ENCODE data around the gene WDR72. TPM values are rescaled to one million over a fixed set of nuclear protein-coding genes. Genes with fewer than 3 reads are reported as not detected.

Gene WDR72
- total RNA-seq, 2 experiments from 2014 or later: not detected

GRCh38 chr15:53506370-53506769 is 253.1 kb downstream of the WDR72 start:
- no peak for ATAC-seq
- no peaks in the 10 kb centered on the region for H3K36me3 Mint-ChIP-seq (ENCODE audit: low read depth)
- POLR2A ChIA-PET: no interaction called here

GRCh38 chr15:53498996-53499395 is 260.5 kb downstream of the WDR72 start:
- H3K27me3 Mint-ChIP-seq (ENCODE audit: low read depth): no peaks in the 10 kb centered on the region
- POLR2A ChIA-PET: no interaction called here
- no peaks in the 10 kb centered on the region for H3K4me1 Mint-ChIP-seq (ENCODE audit: low read depth)
- no peaks in the 10 kb centered on the region for H3K36me3 Mint-ChIP-seq (ENCODE audit: low read depth)
- ATAC-seq (no peak), DNase-seq (no peak)
- CTCF ChIA-PET: no interaction called here
- no peak overlapping the region for H3K27ac Mint-ChIP-seq
- H3K9me3 Mint-ChIP-seq (ENCODE audit: insufficient read depth): no peaks in the 10 kb centered on the region
- no peak overlapping the region for H3K4me3 Mint-ChIP-seq

More at GRCh38 chr15:53506370-53506769, 253.1 kb downstream of the WDR72 start:
- DNase-seq: no peak
- Mint-ChIP-seq H3K9me3 (ENCODE audit: insufficient read depth) (no peaks in the 10 kb centered on the region), H3K27me3 (ENCODE audit: low read depth) (no peaks in the 10 kb centered on the region), H3K4me3 (no peak overlapping the region), H3K4me1 (ENCODE audit: low read depth) (no peaks in the 10 kb centered on the region), H3K27ac (no peak overlapping the region)
- CTCF ChIA-PET: no interaction called here

- Mint-ChIP-seq H3K4me3 (no peak overlapping the region), H3K36me3 (ENCODE audit: low read depth) (no peaks in the 10 kb centered on the region), H3K4me1 (ENCODE audit: low read depth) (no peaks in the 10 kb centered on the region), H3K9me3 (ENCODE audit: insufficient read depth) (no peaks in the 10 kb centered on the region), H3K27ac (no peak overlapping the region), H3K27me3 (ENCODE audit: low read depth) (no peaks in the 10 kb centered on the region)
- ATAC-seq (no peak), DNase-seq (no peak)
- POLR2A ChIA-PET: no interaction called here
- CTCF ChIA-PET: no interaction called here
Measured at GRCh38 chr15:53490341-53490740, 269.1 kb downstream of the WDR72 start.

- no peaks in the 10 kb centered on the region for H3K36me3 Mint-ChIP-seq (ENCODE audit: low read depth)
- no peaks in the 10 kb centered on the region for H3K4me1 Mint-ChIP-seq (ENCODE audit: low read depth)
- no peaks in the 10 kb centered on the region for H3K27me3 Mint-ChIP-seq (ENCODE audit: low read depth)
- H3K27ac Mint-ChIP-seq: no peak overlapping the region
- H3K4me3 Mint-ChIP-seq: no peak overlapping the region
- no peaks in the 10 kb centered on the region for H3K9me3 Mint-ChIP-seq (ENCODE audit: insufficient read depth)
- ATAC-seq (no peak), DNase-seq (no peak)
- ChIA-PET POLR2A (no interaction called here), CTCF (no interaction called here)
Measured at GRCh38 chr15:53482055-53482454, 277.4 kb downstream of the WDR72 start.

GRCh38 chr15:53477981-53478766 is 281.3 kb downstream of the WDR72 start:
- DNase-seq (no peak), ATAC-seq (no peak)
- ChIA-PET CTCF (no interaction called here), POLR2A (no interaction called here)
- Mint-ChIP-seq H3K27ac (no peak overlapping the region), H3K4me1 (ENCODE audit: low read depth) (no peaks in the 10 kb centered on the region), H3K27me3 (ENCODE audit: low read depth) (no peaks in the 10 kb centered on the region), H3K4me3 (no peak overlapping the region), H3K9me3 (ENCODE audit: insufficient read depth) (no peaks in the 10 kb centered on the region), H3K36me3 (ENCODE audit: low read depth) (no peaks in the 10 kb centered on the region)

- Mint-ChIP-seq H3K4me1 (ENCODE audit: low read depth) (no peaks in the 10 kb centered on the region), H3K9me3 (ENCODE audit: insufficient read depth) (no peaks in the 10 kb centered on the region), H3K36me3 (ENCODE audit: low read depth) (no peaks in the 10 kb centered on the region), H3K27ac (no peak overlapping the region), H3K27me3 (ENCODE audit: low read depth) (no peaks in the 10 kb centered on the region), H3K4me3 (no peak overlapping the region)
- POLR2A ChIA-PET: no interaction called here
- DNase-seq: no peak
- CTCF ChIA-PET: no interaction called here
- ATAC-seq: no peak
Measured at GRCh38 chr15:53473886-53474285, 285.6 kb downstream of the WDR72 start.

GRCh38 chr15:53473435-53473834 is 286.0 kb downstream of the WDR72 start:
- Mint-ChIP-seq H3K27me3 (ENCODE audit: low read depth) (no peaks in the 10 kb centered on the region), H3K9me3 (ENCODE audit: insufficient read depth) (no peaks in the 10 kb centered on the region), H3K36me3 (ENCODE audit: low read depth) (no peaks in the 10 kb centered on the region), H3K4me3 (no peak overlapping the region), H3K4me1 (ENCODE audit: low read depth) (no peaks in the 10 kb centered on the region), H3K27ac (no peak overlapping the region)
- ChIA-PET CTCF (no interaction called here), POLR2A (no interaction called here)
- ATAC-seq (no peak), DNase-seq (no peak)

- DNase-seq: no peak
- no peak for ATAC-seq
- Mint-ChIP-seq H3K9me3 (ENCODE audit: insufficient read depth) (no peaks in the 10 kb centered on the region), H3K4me1 (ENCODE audit: low read depth) (no peaks in the 10 kb centered on the region), H3K27me3 (ENCODE audit: low read depth) (no peaks in the 10 kb centered on the region), H3K27ac (no peak overlapping the region), H3K4me3 (no peak overlapping the region), H3K36me3 (ENCODE audit: low read depth) (no peaks in the 10 kb centered on the region)
- POLR2A ChIA-PET: no interaction called here
- CTCF ChIA-PET: no interaction called here
Measured at GRCh38 chr15:53472883-53473282, 286.6 kb downstream of the WDR72 start.

- ATAC-seq (no peak), DNase-seq (no peak)
- POLR2A ChIA-PET: no interaction called here
- no peaks in the 10 kb centered on the region for H3K36me3 Mint-ChIP-seq (ENCODE audit: low read depth)
- no peaks in the 10 kb centered on the region for H3K27me3 Mint-ChIP-seq (ENCODE audit: low read depth)
- no peak overlapping the region for H3K27ac Mint-ChIP-seq
- no peaks in the 10 kb centered on the region for H3K9me3 Mint-ChIP-seq (ENCODE audit: insufficient read depth)
- CTCF ChIA-PET: no interaction called here
- no peaks in the 10 kb centered on the region for H3K4me1 Mint-ChIP-seq (ENCODE audit: low read depth)
- no peak overlapping the region for H3K4me3 Mint-ChIP-seq
Measured at GRCh38 chr15:53472210-53472609, 287.3 kb downstream of the WDR72 start.

GRCh38 chr15:53470743-53471142 is 288.7 kb downstream of the WDR72 start:
- no peaks in the 10 kb centered on the region for H3K4me1 Mint-ChIP-seq (ENCODE audit: low read depth)
- H3K27ac Mint-ChIP-seq: no peak overlapping the region
- H3K36me3 Mint-ChIP-seq (ENCODE audit: low read depth): no peaks in the 10 kb centered on the region
- ATAC-seq (no peak), DNase-seq (no peak)
- CTCF ChIA-PET: no interaction called here
- H3K4me3 Mint-ChIP-seq: no peak overlapping the region
- POLR2A ChIA-PET: no interaction called here
- no peaks in the 10 kb centered on the region for H3K27me3 Mint-ChIP-seq (ENCODE audit: low read depth)
- H3K9me3 Mint-ChIP-seq (ENCODE audit: insufficient read depth): no peaks in the 10 kb centered on the region

GRCh38 chr15:53469422-53469821 is 290.0 kb downstream of the WDR72 start:
- H3K36me3 Mint-ChIP-seq (ENCODE audit: low read depth): no peaks in the 10 kb centered on the region
- no peak for DNase-seq
- ATAC-seq: no peak
- no peaks in the 10 kb centered on the region for H3K27me3 Mint-ChIP-seq (ENCODE audit: low read depth)
- ChIA-PET POLR2A (no interaction called here), CTCF (no interaction called here)
- H3K4me1 Mint-ChIP-seq (ENCODE audit: low read depth): no peaks in the 10 kb centered on the region
- no peak overlapping the region for H3K27ac Mint-ChIP-seq
- no peaks in the 10 kb centered on the region for H3K9me3 Mint-ChIP-seq (ENCODE audit: insufficient read depth)
- no peak overlapping the region for H3K4me3 Mint-ChIP-seq
